ENCODE data around the gene AMPD2. TPM values are rescaled to one million over a fixed set of nuclear protein-coding genes. Genes with fewer than 3 reads are reported as not detected.

Gene AMPD2
- total RNA-seq, 1 experiment from 2014 or later = 85.8 TPM

DNA sequence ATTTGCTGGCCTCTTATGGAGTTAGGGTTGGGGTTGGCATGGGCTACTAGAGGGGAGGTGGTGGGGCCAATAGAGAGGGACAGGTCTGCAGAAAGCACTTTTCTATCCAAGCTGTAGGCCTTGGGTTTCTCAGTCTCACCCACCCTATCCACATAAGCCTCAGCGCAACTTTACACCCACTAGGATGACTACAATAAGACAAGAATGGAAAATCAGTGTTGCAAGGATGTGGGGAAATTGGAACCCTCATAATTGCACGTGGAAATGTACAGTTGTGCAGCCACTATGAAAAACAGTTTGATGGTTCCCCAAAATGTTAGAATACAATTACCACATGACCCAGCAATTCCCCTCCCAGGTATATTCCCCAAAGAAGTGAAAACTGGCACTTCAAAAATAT is 22.2 kb downstream of the AMPD2 start:
- H3K4me1 ChIP-seq (ENCODE audit: control insufficient read depth, insufficient read depth, low read length) = peaks cover 8% of the 10 kb centered on the region; the same call in 1 of the 2 replicates
- in situ Hi-C loops (cut with HindIII; ENCODE audit: low pct_unique_long_range_greater_than_20kb, low sequenced_read_pairs) = no loop called here
- no peak overlapping the region for H3K4me3 ChIP-seq (ENCODE audit: low read depth in 2 of 2, low read length in 2 of 2)
- BruUV-seq (replicated peaks) = no TSS peak
- H3K9me3 ChIP-seq (ENCODE audit: control insufficient read depth, insufficient read depth, low read depth, low read length) = no peaks in the 10 kb centered on the region
- no peaks in the 10 kb centered on the region for H3K36me3 ChIP-seq (ENCODE audit: control insufficient read depth, insufficient read depth, low read length)
- DNase-seq (ENCODE audit: low read depth, low spot score) (no peak), ATAC-seq (no peak)
- ChIA-PET CTCF (interaction anchor here (0.6 to 2.6 kb wide), 2 partner anchors 342 to 449 kb away, joined by 5 to 18 read pairs; partner anchors contain the start of gene AHCYL1), POLR2A (no interaction called here)
- no peaks in the 10 kb centered on the region for H3K27me3 ChIP-seq (ENCODE audit: control insufficient read depth, insufficient read depth, low read length)
- TF ChIP-seq POLR2AphosphoS5 (IDR thresholded peaks at IDR 0.05; ENCODE audit: low read depth, low read length) (no peak), TCF7L2 (IDR thresholded peaks at IDR 0.05; ENCODE audit: low read depth, low read length) (no peak), SIN3A (IDR thresholded peaks at IDR 0.05; ENCODE audit: borderline replicate concordance, insufficient read depth, low read depth, low read length) (no peak)
- TF ChIP-seq, protein P1, sequence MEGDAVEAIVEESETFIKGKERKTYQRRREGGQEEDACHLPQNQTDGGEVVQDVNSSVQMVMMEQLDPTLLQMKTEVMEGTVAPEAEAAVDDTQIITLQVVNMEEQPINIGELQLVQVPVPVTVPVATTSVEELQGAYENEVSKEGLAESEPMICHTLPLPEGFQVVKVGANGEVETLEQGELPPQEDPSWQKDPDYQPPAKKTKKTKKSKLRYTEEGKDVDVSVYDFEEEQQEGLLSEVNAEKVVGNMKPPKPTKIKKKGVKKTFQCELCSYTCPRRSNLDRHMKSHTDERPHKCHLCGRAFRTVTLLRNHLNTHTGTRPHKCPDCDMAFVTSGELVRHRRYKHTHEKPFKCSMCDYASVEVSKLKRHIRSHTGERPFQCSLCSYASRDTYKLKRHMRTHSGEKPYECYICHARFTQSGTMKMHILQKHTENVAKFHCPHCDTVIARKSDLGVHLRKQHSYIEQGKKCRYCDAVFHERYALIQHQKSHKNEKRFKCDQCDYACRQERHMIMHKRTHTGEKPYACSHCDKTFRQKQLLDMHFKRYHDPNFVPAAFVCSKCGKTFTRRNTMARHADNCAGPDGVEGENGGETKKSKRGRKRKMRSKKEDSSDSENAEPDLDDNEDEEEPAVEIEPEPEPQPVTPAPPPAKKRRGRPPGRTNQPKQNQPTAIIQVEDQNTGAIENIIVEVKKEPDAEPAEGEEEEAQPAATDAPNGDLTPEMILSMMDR (IDR thresholded peaks at IDR 0.05) = no peak
- TF ChIP-seq, protein P2, sequence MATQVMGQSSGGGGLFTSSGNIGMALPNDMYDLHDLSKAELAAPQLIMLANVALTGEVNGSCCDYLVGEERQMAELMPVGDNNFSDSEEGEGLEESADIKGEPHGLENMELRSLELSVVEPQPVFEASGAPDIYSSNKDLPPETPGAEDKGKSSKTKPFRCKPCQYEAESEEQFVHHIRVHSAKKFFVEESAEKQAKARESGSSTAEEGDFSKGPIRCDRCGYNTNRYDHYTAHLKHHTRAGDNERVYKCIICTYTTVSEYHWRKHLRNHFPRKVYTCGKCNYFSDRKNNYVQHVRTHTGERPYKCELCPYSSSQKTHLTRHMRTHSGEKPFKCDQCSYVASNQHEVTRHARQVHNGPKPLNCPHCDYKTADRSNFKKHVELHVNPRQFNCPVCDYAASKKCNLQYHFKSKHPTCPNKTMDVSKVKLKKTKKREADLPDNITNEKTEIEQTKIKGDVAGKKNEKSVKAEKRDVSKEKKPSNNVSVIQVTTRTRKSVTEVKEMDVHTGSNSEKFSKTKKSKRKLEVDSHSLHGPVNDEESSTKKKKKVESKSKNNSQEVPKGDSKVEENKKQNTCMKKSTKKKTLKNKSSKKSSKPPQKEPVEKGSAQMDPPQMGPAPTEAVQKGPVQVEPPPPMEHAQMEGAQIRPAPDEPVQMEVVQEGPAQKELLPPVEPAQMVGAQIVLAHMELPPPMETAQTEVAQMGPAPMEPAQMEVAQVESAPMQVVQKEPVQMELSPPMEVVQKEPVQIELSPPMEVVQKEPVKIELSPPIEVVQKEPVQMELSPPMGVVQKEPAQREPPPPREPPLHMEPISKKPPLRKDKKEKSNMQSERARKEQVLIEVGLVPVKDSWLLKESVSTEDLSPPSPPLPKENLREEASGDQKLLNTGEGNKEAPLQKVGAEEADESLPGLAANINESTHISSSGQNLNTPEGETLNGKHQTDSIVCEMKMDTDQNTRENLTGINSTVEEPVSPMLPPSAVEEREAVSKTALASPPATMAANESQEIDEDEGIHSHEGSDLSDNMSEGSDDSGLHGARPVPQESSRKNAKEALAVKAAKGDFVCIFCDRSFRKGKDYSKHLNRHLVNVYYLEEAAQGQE (IDR thresholded peaks at IDR 0.05; ENCODE audit: insufficient read depth in 1 of 2, low read depth in 2 of 2, low read length in 1 of 2) = no peak
- no peak overlapping the region for H3K27ac ChIP-seq (ENCODE audit: low read length)
- intact Hi-C loops (cut with micrococcal nuclease; ENCODE audit: unreplicated experiment) = loop anchor here (2.0 to 5.0 kb wide), 2 partner anchors 131 to 340 kb away; partner anchors contain the start of gene AHCYL1

DNA sequence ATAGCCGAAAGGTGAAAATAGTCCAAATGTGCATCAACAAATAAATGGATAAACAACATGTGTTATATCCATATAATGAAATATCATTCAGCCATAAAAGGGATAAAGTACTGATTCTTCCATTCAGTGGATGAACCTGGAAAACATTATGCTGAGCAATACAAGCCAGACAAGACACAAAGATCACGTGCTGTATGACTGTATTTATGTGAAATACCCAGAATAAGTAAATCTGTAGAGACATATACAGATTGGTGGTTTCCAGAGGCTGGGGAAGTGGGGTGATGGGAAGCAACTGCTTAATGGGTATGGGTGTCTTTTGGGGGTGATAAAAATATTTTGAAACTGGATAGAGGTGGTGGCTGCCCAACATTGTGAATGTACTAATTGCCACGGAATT is 23.0 kb downstream of the AMPD2 start:
- no peaks in the 10 kb centered on the region for H3K36me3 ChIP-seq (ENCODE audit: control insufficient read depth, insufficient read depth, low read length)
- in situ Hi-C loops (cut with HindIII; ENCODE audit: low pct_unique_long_range_greater_than_20kb, low sequenced_read_pairs) (no loop called here), intact Hi-C loops (cut with micrococcal nuclease; ENCODE audit: unreplicated experiment) (loop anchor here (2.0 to 5.0 kb wide), 2 partner anchors 130 to 340 kb away; partner anchors contain the start of gene AHCYL1)
- no peak overlapping the region for H3K4me3 ChIP-seq (ENCODE audit: low read depth in 2 of 2, low read length in 2 of 2)
- no peaks in the 10 kb centered on the region for H3K27me3 ChIP-seq (ENCODE audit: control insufficient read depth, insufficient read depth, low read length)
- no peak overlapping the region for H3K27ac ChIP-seq (ENCODE audit: low read length)
- POLR2A ChIA-PET = no interaction called here
- TF ChIP-seq, protein P1 (IDR thresholded peaks at IDR 0.05) = no peak
- TF ChIP-seq SIN3A (IDR thresholded peaks at IDR 0.05; ENCODE audit: borderline replicate concordance, insufficient read depth, low read depth, low read length) = no peak
- no peak for TF ChIP-seq POLR2AphosphoS5 (IDR thresholded peaks at IDR 0.05; ENCODE audit: low read depth, low read length)
- TF ChIP-seq, protein P2 (IDR thresholded peaks at IDR 0.05; ENCODE audit: insufficient read depth in 1 of 2, low read depth in 2 of 2, low read length in 1 of 2) = no peak
- no peak for TF ChIP-seq TCF7L2 (IDR thresholded peaks at IDR 0.05; ENCODE audit: low read depth, low read length)
- BruUV-seq (replicated peaks) = no TSS peak
- no peak for ATAC-seq
- no peak for DNase-seq (ENCODE audit: low read depth, low spot score)
- peaks cover 8% of the 10 kb centered on the region; the same call in 1 of the 2 replicates for H3K4me1 ChIP-seq (ENCODE audit: control insufficient read depth, insufficient read depth, low read length)
- H3K9me3 ChIP-seq (ENCODE audit: control insufficient read depth, insufficient read depth, low read depth, low read length) = no peaks in the 10 kb centered on the region
- CTCF ChIA-PET = interaction anchor here (0.6 kb wide), 1 partner anchor 145 kb away, joined by 3 read pairs; no protein-coding TSS in a partner anchor
